K562 (cell line): ENCODE measurements around the gene ACP1.

Experiments
- MAZ ChIP-seq, 2 experiments: fragments of 450-650 bp in 1 of 2; sonication (generic) in 1 of 2; formaldehyde crosslinking; IDR thresholded peaks in 1 of 2; conservative IDR thresholded peaks in 1 of 2; 2 replicates each; pipeline versions ENCODE4 v1.4.0 to v1.5.0; 2020; ENCODE audit warnings: mild to moderate bottlenecking in 1 of 2, missing genetic modification reagents in 1 of 2
- RUNX1 ChIP-seq: sonication (generic); IDR thresholded peaks from 2 replicates; pipeline ENCODE4 v1.6.1; 2016; ENCODE audit warnings: antibody characterized with exemption, low read depth
- SMC3 ChIP-seq: conservative IDR thresholded peaks from 2 replicates; pipeline ENCODE4 v1.6.1; 2011; ENCODE audit warnings: low read depth, low read length, improper control_type of control experiment; ENCODE audit not compliant: insufficient read depth

DNA sequence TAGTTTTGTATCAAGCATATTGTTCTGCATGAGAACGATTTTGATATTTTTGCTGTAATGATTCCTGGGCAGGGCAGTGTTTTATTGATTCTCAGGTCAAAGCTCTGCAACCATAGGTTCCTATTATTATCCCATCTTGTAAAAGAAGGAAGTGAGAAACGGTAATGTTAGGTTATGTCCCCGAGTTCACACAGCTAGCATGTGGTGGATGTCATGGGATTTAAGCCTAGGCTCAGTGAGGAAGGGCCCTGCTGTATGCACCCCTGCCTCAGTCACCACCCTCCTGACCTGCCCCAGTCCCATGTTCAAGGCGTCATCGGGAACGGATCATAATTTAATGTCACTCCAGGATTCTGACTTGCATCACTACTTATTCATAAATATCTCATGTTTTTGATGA is 10.7 kb downstream of the ACP1 start:
- no peak for TF ChIP-seq RUNX1
- no peak for TF ChIP-seq SMC3
- TF ChIP-seq MAZ (CRISPR knock-in tag; conservative IDR thresholded peaks at IDR 0.05 in 1 of 2, IDR thresholded peaks at IDR 0.05 in 1 of 2) = no peak
